Neural crest cell (in vitro differentiated cells): ENCODE measurements around the gene FIGN. TPM values are rescaled to one million over a fixed set of nuclear protein-coding genes. Genes with fewer than 3 reads are reported as not detected.

Experiments
- DNase-seq: peaks from one replicate; pipeline ENCODE4 v3.0.0; 2021; ENCODE audit warnings: low read depth, mixed read lengths, low spot score
- H3K27ac Mint-ChIP-seq: one replicate; pipeline ENCODE4 v1.8.0; 2021; ENCODE audit warnings: mild to moderate bottlenecking, mixed read lengths; ENCODE audit not compliant: unreplicated experiment
- H3K27me3 Mint-ChIP-seq: 2 replicates; pipeline ENCODE4 v1.8.0; 2021; ENCODE audit warnings: low read depth, mild to moderate bottlenecking, mixed read lengths
- H3K36me3 Mint-ChIP-seq: 2 replicates; pipeline ENCODE4 v1.8.0; 2021; ENCODE audit warnings: low read depth, mild to moderate bottlenecking, mixed read lengths
- H3K4me1 Mint-ChIP-seq: 2 replicates; pipeline ENCODE4 v1.8.0; 2021; ENCODE audit warnings: mixed read lengths
- H3K4me3 Mint-ChIP-seq: one replicate; pipeline ENCODE4 v1.8.0; 2021; ENCODE audit warnings: mild to moderate bottlenecking, mixed read lengths
- H3K9me3 Mint-ChIP-seq: 2 replicates; pipeline ENCODE4 v1.8.0; 2021; ENCODE audit warnings: mixed read lengths
- total RNA-seq: library from RNA; stranded (reverse); gene quantifications from 2 replicates; pipeline ENCODE4 v1.2.1, GENCODE V29; 2021
- TF ChIP-seq, protein P1 (sequence below): fragments of 200-600 bp; sonication (generic); conservative IDR thresholded peaks from 2 replicates; pipeline ENCODE4 v1.5.0; 2021; ENCODE audit warnings: antibody characterized with exemption, mild to moderate bottlenecking

FIGN gene
- total RNA-seq, 1 donor from 2014 or later, result 57.3 TPM

DNA sequence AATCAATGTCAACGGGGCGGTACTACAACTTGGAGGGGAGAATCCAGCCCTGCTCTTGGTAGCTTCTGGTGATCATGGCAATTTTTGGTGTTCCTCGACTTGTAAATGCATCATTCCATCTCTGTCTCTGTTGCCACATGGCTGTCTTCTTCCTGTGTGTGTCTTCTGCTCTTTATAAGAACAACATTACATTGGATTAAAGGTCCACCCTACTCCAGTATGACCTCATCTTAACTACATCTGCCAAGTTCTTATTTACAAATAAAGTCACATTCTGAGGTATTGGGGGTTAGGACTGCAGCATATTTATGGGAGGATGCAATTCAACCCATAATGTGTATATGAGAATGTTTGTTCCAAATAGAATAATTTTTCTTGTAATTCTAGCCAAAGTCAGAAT lies 28.8 kb upstream of the FIGN start:
- Mint-ChIP-seq H3K9me3 (no peaks in the 10 kb centered on the region), H3K27me3 (no peaks in the 10 kb centered on the region), H3K36me3 (no peaks in the 10 kb centered on the region), H3K27ac (no peak overlapping the region), H3K4me3 (no peak overlapping the region), H3K4me1 (no peaks in the 10 kb centered on the region)
- no peak for DNase-seq
- TF ChIP-seq, protein P1, sequence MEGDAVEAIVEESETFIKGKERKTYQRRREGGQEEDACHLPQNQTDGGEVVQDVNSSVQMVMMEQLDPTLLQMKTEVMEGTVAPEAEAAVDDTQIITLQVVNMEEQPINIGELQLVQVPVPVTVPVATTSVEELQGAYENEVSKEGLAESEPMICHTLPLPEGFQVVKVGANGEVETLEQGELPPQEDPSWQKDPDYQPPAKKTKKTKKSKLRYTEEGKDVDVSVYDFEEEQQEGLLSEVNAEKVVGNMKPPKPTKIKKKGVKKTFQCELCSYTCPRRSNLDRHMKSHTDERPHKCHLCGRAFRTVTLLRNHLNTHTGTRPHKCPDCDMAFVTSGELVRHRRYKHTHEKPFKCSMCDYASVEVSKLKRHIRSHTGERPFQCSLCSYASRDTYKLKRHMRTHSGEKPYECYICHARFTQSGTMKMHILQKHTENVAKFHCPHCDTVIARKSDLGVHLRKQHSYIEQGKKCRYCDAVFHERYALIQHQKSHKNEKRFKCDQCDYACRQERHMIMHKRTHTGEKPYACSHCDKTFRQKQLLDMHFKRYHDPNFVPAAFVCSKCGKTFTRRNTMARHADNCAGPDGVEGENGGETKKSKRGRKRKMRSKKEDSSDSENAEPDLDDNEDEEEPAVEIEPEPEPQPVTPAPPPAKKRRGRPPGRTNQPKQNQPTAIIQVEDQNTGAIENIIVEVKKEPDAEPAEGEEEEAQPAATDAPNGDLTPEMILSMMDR, result no peak

DNA sequence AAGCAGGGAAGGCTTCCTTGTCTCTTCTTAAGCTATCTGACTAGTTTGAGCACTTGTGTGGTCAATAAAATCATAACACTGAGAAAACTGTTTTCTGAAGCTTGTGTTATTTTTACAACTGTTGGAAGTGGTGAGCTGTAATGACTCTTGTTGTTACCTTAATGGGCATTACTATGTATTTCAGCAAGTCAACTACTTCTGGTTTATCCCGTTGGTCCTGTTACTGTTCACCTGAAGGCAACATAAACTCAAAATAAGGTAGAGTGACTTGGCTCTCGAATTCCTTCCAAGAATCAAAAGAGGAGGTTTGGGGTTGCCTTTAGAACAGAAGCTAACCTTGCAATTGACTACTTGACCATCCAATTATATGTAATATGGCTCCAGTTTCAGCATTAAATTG lies 23.2 kb upstream of the FIGN start:
- Mint-ChIP-seq H3K4me1 (no peaks in the 10 kb centered on the region), H3K9me3 (no peaks in the 10 kb centered on the region), H3K36me3 (no peaks in the 10 kb centered on the region), H3K27ac (no peak overlapping the region), H3K4me3 (no peak overlapping the region), H3K27me3 (no peaks in the 10 kb centered on the region)
- TF ChIP-seq, protein P1, result no peak
- DNase-seq, result no peak

- Mint-ChIP-seq H3K4me3 (no peak overlapping the region), H3K27me3 (no peaks in the 10 kb centered on the region), H3K9me3 (no peaks in the 10 kb centered on the region), H3K36me3 (no peaks in the 10 kb centered on the region), H3K4me1 (no peaks in the 10 kb centered on the region), H3K27ac (no peak overlapping the region)
- TF ChIP-seq, protein P1, result no peak
- DNase-seq, result no peak
Observed at GRCh38 chr2:163757814-163758213, 22.0 kb upstream of the FIGN start.

DNA sequence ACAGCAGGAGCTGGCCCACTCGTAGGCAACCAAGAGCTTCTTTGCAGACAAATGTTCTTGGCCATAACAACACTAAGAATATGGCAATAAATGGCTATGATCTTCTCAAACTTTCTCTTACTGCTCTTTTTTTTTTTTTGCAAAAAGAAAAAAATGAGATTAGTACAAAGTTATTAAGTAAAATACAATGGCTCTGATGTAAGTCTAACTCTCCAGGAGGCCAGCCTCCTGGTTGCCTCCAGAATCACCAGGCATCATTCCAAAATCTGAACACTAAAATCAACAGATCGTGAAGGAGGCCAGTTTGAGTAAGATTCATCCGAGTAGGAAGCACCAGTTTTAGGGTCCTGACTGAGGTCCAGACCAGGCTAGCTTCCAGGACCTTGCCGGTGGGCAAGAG lies 20.8 kb upstream of the FIGN start:
- TF ChIP-seq, protein P1, result no peak
- Mint-ChIP-seq H3K36me3 (no peaks in the 10 kb centered on the region), H3K27ac (no peak overlapping the region), H3K27me3 (no peaks in the 10 kb centered on the region), H3K9me3 (no peaks in the 10 kb centered on the region), H3K4me3 (no peak overlapping the region), H3K4me1 (no peaks in the 10 kb centered on the region)
- DNase-seq, result no peak

GRCh38 chr2:163755366-163755765 lies 19.6 kb upstream of the FIGN start:
- H3K4me1 Mint-ChIP-seq, result no peaks in the 10 kb centered on the region
- TF ChIP-seq, protein P1, result no peak

GRCh38 chr2:163753726-163754125 lies 17.9 kb upstream of the FIGN start:
- H3K27me3 Mint-ChIP-seq, result no peaks in the 10 kb centered on the region
- DNase-seq, result no peak
- no peaks in the 10 kb centered on the region for H3K9me3 Mint-ChIP-seq
- no peak overlapping the region for H3K4me3 Mint-ChIP-seq
- TF ChIP-seq, protein P1, result no peak
- H3K27ac Mint-ChIP-seq, result no peak overlapping the region
- H3K4me1 Mint-ChIP-seq, result no peaks in the 10 kb centered on the region
- H3K36me3 Mint-ChIP-seq, result no peaks in the 10 kb centered on the region

More at GRCh38 chr2:163755366-163755765, 19.6 kb upstream of the FIGN start:
- H3K27me3 Mint-ChIP-seq, result no peaks in the 10 kb centered on the region
- no peaks in the 10 kb centered on the region for H3K9me3 Mint-ChIP-seq
- no peaks in the 10 kb centered on the region for H3K36me3 Mint-ChIP-seq
- DNase-seq, result no peak
- H3K4me3 Mint-ChIP-seq, result no peak overlapping the region
- H3K27ac Mint-ChIP-seq, result no peak overlapping the region
